Esophagus (tissue), 2 donors: ENCODE results near the gene GEN1. TPM values are rescaled to one million over a fixed set of nuclear protein-coding genes. Genes with fewer than 3 reads are reported as not detected.

Experiments
- H3K27ac ChIP-seq, 2 donors: one replicate each; pipeline ENCODE4 v1.5.1; 2013; ENCODE audit warnings: low read depth in 2 of 2, mild to moderate bottlenecking in 2 of 2, inconsistent platforms in 1 of 2, low read length in 1 of 2, moderate library complexity in 1 of 2
- H3K27me3 ChIP-seq, 2 donors: one replicate each; pipeline ENCODE4 v1.6.1; 2013; ENCODE audit warnings: low read length in 2 of 2, control low read depth in 1 of 2, mild to moderate bottlenecking in 1 of 2; ENCODE audit not compliant: insufficient read depth in 2 of 2, control insufficient read depth in 1 of 2
- H3K36me3 ChIP-seq, 2 donors: one replicate each; pipeline ENCODE4 v1.6.1; 2013; ENCODE audit warnings: low read length in 1 of 2; ENCODE audit not compliant: control insufficient read depth in 2 of 2, insufficient read depth in 2 of 2
- H3K4me1 ChIP-seq, 2 donors: one replicate each; pipeline ENCODE4 v1.6.1; 2013; ENCODE audit warnings: low read length in 1 of 2; ENCODE audit not compliant: control insufficient read depth in 2 of 2, insufficient read depth in 2 of 2
- H3K4me3 ChIP-seq, 2 donors: one replicate each; pipeline ENCODE4 v1.5.1; 2013; ENCODE audit warnings: low read length in 2 of 2, mild to moderate bottlenecking in 2 of 2, low read depth in 1 of 2, moderate library complexity in 1 of 2
- H3K9me3 ChIP-seq, 2 donors: one replicate each; pipeline ENCODE4 v1.6.1; 2013; ENCODE audit warnings: mild to moderate bottlenecking in 2 of 2, low read depth in 1 of 2, low read length in 1 of 2, moderate library complexity in 1 of 2; ENCODE audit not compliant: control insufficient read depth in 2 of 2, insufficient read depth in 1 of 2
- WGBS, 2 donors: extraction: QIAGEN DNeasy Blood & Tissue Kit; methylation state at CpG; one replicate each; pipeline ENCODE4 v1.1.7; 2013; 5-methylcytosine and 5-hydroxymethylcytosine counted together
- polyA plus RNA-seq, 2 donors: library from polyadenylated mRNA; stranded (reverse); fragments of 200-250 nt; gene quantifications; one replicate each; pipeline ENCODE4 v1.2.3, GENCODE V29; 2013
- donor health status: healthy with polysubstance abuse.
- donor health status: Bipolar disorder and iron deficiency.

Gene GEN1, protein sequence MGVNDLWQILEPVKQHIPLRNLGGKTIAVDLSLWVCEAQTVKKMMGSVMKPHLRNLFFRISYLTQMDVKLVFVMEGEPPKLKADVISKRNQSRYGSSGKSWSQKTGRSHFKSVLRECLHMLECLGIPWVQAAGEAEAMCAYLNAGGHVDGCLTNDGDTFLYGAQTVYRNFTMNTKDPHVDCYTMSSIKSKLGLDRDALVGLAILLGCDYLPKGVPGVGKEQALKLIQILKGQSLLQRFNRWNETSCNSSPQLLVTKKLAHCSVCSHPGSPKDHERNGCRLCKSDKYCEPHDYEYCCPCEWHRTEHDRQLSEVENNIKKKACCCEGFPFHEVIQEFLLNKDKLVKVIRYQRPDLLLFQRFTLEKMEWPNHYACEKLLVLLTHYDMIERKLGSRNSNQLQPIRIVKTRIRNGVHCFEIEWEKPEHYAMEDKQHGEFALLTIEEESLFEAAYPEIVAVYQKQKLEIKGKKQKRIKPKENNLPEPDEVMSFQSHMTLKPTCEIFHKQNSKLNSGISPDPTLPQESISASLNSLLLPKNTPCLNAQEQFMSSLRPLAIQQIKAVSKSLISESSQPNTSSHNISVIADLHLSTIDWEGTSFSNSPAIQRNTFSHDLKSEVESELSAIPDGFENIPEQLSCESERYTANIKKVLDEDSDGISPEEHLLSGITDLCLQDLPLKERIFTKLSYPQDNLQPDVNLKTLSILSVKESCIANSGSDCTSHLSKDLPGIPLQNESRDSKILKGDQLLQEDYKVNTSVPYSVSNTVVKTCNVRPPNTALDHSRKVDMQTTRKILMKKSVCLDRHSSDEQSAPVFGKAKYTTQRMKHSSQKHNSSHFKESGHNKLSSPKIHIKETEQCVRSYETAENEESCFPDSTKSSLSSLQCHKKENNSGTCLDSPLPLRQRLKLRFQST
- 10 to 100 TPM in 1 of 2 donors, 1 to 10 TPM in 1; 3.3 to 11.1 TPM for polyA plus RNA-seq

DNA sequence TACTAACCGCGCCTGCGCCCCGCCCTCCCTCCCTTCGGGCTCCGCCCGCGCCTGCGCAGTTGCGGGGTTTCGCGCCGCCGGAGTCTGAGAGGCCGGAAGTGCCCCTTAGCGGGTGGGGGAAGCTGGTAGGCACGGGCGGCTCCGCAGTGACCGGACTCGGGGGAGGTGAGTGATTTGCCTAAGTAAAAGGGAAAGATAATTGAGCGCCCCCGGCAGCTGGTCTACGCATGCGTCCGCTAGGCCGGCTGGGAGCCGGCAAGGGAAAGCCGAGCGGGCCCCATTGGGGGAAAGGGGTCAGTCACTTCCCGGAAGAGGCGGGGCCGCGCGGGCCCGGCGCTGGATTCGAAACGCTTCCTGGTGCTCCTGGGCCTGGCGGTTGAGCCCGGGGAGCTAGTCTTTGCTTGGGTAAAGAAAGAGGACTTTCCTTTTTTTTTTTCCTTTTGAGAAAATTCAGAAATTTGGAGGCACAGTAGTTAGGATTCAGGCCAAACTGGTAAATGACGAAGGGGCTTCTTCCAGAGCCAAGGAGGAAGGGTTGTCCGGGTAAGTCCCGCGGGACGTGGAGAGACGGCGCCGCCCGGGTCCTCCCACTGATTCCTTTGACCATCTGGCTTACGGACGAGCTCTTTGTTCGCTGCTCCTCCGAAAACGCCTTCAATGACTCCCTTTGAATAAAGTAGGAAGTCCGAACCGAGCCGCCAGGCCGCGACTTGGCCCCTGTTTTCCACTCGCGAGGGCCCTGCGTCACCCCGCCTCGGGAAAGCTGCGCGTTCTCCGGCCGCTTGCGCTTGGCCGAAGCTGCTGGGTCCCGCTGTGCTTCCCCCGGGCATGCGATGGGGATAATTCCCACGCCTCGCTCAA is at the start of gene GEN1, which contains the start of gene SMC6:
Gene GEN1 (plus strand): TSS at position 336 of the 861 bp plus-strand sequence. CDS start 5,806 bp downstream, outside the sequence.
Gene SMC6 (minus strand): TSS at position 8 of the 861 bp plus-strand sequence. CDS start 7,864 bp downstream, outside the sequence.
- H3K27me3 ChIP-seq: no peaks in the 10 kb centered on the region
- H3K4me3 ChIP-seq: peak within 1 kb of the TSS; percentile 83 to 100
- peak within 1 kb of the TSS; percentile 95 to 100 for H3K27ac ChIP-seq
- no peaks in the 10 kb centered on the region for H3K4me1 ChIP-seq
- H3K9me3 ChIP-seq: no peaks in the 10 kb centered on the region
- no peaks in the 10 kb centered on the region for H3K36me3 ChIP-seq
- 1% methylated on average over 67 to 76 of the region's 76 CpGs for WGBS, 2 donors

- peaks cover 4 to 9% of the 10 kb centered on the region in 2 donors for H3K36me3 ChIP-seq
- WGBS, 2 donors: 88 to 90% methylated on average over 4 of the region's 4 CpGs
- H3K27ac ChIP-seq: no peak overlapping the region
- no peak overlapping the region for H3K4me3 ChIP-seq
- no peaks in the 10 kb centered on the region for H3K4me1 ChIP-seq
- no peaks in the 10 kb centered on the region for H3K9me3 ChIP-seq
- H3K27me3 ChIP-seq: no peaks in the 10 kb centered on the region
Measured at GRCh38 chr2:17706845-17707244, 47.1 kb upstream of the GEN1 start.

DNA sequence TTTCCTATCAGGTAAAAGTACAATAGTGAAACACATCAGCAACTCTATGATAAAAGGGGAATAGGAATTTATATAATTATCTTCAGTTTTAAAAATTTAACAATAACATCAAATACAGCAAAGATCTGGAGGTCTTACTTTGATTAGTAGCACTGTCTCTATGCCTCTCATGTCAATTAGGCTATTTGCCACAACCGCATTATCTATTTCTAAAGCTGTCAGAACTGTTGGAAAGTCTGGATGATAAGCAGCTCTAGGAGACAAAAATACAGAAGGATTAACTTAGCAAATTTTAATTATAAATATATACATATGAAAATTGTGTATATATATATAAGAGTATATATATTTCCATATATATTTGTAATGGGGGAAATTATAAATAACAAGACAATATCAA is 45.4 kb upstream of the GEN1 start:
- no peak overlapping the region for H3K4me3 ChIP-seq
- no peaks in the 10 kb centered on the region for H3K9me3 ChIP-seq
- WGBS, 2 donors: 95 to 98% methylated on average over 1 of the region's 1 CpG
- no peak overlapping the region for H3K27ac ChIP-seq
- H3K27me3 ChIP-seq: no peaks in the 10 kb centered on the region
- no peaks in the 10 kb centered on the region for H3K4me1 ChIP-seq
- H3K36me3 ChIP-seq: peaks cover 7 to 9% of the 10 kb centered on the region in 2 donors

DNA sequence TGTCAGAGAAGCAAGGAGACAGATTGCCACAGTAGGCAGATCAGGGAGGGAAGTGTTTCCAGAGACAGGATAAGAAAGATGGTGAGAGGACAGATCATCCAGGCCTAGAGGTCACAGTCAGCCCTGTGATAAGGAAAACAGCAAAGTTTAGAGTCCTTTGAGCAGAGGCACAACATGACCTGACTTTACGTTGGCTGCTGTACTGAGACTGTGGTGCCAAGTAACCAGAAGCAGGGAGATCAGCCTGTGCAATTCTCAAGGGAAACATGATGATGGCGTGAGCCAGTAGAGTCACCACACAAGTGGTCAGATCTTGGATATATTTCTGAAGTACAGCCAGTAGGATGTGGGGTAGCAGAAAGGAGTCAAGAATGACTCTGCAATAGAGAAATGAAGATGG is 44.0 kb upstream of the GEN1 start:
- H3K27ac ChIP-seq: no peak overlapping the region
- H3K4me3 ChIP-seq: no peak overlapping the region
- H3K27me3 ChIP-seq: no peaks in the 10 kb centered on the region
- no peaks in the 10 kb centered on the region for H3K9me3 ChIP-seq
- peaks cover 9% of the 10 kb centered on the region in 2 donors for H3K36me3 ChIP-seq
- WGBS, 2 donors: 84 to 96% methylated on average over 2 of the region's 2 CpGs
- no peaks in the 10 kb centered on the region for H3K4me1 ChIP-seq

DNA sequence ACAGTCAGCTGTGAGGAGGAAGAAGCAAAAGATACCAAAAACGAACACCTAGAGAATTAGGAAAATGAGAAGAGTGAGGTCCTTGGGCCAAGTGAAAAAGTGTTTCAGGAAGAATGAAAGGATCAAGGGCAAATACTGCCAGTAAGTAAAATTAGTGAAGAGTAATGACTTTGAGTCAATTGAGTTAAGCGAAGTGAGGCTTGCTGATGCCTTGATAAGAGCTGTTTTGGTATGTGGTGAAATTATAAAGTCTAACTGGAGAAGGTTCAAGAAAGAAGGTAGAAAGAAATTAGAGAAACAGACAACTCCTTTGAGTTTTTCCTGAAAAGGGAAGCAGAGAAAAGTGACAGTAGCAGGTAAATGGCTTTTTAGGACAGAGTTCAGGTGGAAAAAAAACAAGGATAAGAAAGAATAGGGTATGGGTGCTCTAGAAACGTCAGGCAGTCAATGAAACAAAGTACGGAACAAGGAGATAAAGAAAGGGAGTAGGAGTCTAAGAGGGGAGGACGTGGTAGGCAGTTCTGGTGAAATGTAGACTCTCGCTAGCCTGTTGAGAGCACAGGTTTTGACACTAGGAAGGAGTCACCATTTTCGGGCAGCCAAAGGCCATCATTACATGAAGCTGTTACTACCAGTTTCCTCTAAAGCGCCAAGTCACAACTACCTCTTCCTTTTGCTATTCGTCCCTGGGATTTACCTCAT is 43.2 kb upstream of the GEN1 start:
- 88 to 95% methylated on average over 9 of the region's 9 CpGs for WGBS, 2 donors
- Histone ChIP-seq H3K36me3 (peaks cover 7 to 9% of the 10 kb centered on the region in 2 donors), H3K4me3 (no peak overlapping the region), H3K4me1 (no peaks in the 10 kb centered on the region), H3K9me3 (no peaks in the 10 kb centered on the region), H3K27me3 (no peaks in the 10 kb centered on the region), H3K27ac (no peak overlapping the region)

GRCh38 chr2:17713291-17713690 is 40.6 kb upstream of the GEN1 start:
- H3K36me3 ChIP-seq: peaks cover 7 to 9% of the 10 kb centered on the region in 2 donors
- no peaks in the 10 kb centered on the region for H3K27me3 ChIP-seq
- 88 to 92% methylated on average over 1 of the region's 1 CpG for WGBS, 2 donors
- no peaks in the 10 kb centered on the region for H3K9me3 ChIP-seq
- H3K4me3 ChIP-seq: no peak overlapping the region
- H3K4me1 ChIP-seq: no peaks in the 10 kb centered on the region
- H3K27ac ChIP-seq: no peak overlapping the region

- no peaks in the 10 kb centered on the region for H3K9me3 ChIP-seq
- H3K27ac ChIP-seq: no peak overlapping the region
- H3K4me1 ChIP-seq: no peaks in the 10 kb centered on the region
- H3K4me3 ChIP-seq: no peak overlapping the region
- peaks cover 3 to 9% of the 10 kb centered on the region in 2 donors for H3K36me3 ChIP-seq
- H3K27me3 ChIP-seq: no peaks in the 10 kb centered on the region
- 92 to 97% methylated on average over 4 of the region's 4 CpGs for WGBS, 2 donors
Measured at GRCh38 chr2:17717666-17718065, 36.3 kb upstream of the GEN1 start.

DNA sequence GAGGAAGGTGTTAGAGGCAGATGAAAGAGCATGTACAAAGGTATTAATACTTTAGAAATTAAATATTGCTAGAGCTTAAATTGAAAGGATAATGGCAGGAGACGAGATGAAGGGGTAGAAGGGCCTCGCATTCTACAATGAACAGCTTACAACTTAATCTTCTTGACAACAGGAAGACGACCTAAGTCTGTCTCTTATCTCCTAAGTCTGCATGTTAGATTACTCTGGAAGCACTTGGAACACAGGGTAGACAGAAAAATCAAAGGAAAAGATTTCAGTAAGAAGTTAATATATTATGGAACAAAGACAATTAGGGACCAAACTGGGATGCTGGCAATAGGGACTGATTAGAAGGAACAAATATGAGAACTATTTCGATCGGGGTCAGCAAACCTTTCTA is 35.2 kb upstream of the GEN1 start:
- 87 to 90% methylated on average over 5 of the region's 5 CpGs for WGBS, 2 donors
- Histone ChIP-seq H3K36me3 (peaks cover 3 to 6% of the 10 kb centered on the region in 2 donors), H3K27me3 (no peaks in the 10 kb centered on the region), H3K4me1 (no peaks in the 10 kb centered on the region), H3K9me3 (no peaks in the 10 kb centered on the region), H3K4me3 (no peak overlapping the region), H3K27ac (no peak overlapping the region)
